Activated CD4-positive, alpha-beta T cell treated with anti-CD3 and anti-CD28 coated beads, Interleukin-10, Interleukin-2, amounts not matched to agents 100 ng/mL and 50 ng/mL, durations not matched to agents 16 hours and 8 hours (primary cell): Measurements from ENCODE around the gene CAPNS2.
"Not testable (repeated sequence)": the region's sequence is repeated elsewhere in the genome, so short reads cannot be mapped to it uniquely, and the experiment has no call there.

Source experiments
- DNase-seq: peaks from one replicate; pipeline ENCODE4 v3.0.0-alpha.2; 2020

The CAPNS2 gene

GRCh38 chr16:55569025-55569424, 2.5 kb downstream of the CAPNS2 start:
- no peak for DNase-seq

GRCh38 chr16:55570159-55570558, 3.7 kb downstream of the CAPNS2 start:
- no peak for DNase-seq

- DNase-seq = no peak
Measured at GRCh38 chr16:55571191-55571897, 4.9 kb downstream of the CAPNS2 start.

- no peak for DNase-seq
Measured at GRCh38 chr16:55572439-55572838, 6.0 kb downstream of the CAPNS2 start.

- no peak for DNase-seq
Measured at GRCh38 chr16:55574811-55575210, 8.3 kb downstream of the CAPNS2 start.

- no peak for DNase-seq
Measured at GRCh38 chr16:55575496-55575895, 9.0 kb downstream of the CAPNS2 start.

GRCh38 chr16:55576384-55576783, 9.9 kb downstream of the CAPNS2 start:
- DNase-seq = no peak

- DNase-seq = no peak
Measured at GRCh38 chr16:55577887-55578286, 11.4 kb downstream of the CAPNS2 start.

- DNase-seq = no peak
Measured at GRCh38 chr16:55585631-55586030, 19.1 kb downstream of the CAPNS2 start.

GRCh38 chr16:55588799-55589198, 22.3 kb downstream of the CAPNS2 start:
- DNase-seq = no peak

GRCh38 chr16:55592306-55592705, 25.8 kb downstream of the CAPNS2 start:
- no peak for DNase-seq

GRCh38 chr16:55597928-55598327, 31.4 kb downstream of the CAPNS2 start:
- DNase-seq = no peak

GRCh38 chr16:55605754-55606336, 39.4 kb downstream of the CAPNS2 start:
- no peak for DNase-seq

- no peak for DNase-seq
Measured at GRCh38 chr16:55613613-55614335, 47.3 kb downstream of the CAPNS2 start.

GRCh38 chr16:55615071-55615470, 48.6 kb downstream of the CAPNS2 start:
- DNase-seq = no peak

GRCh38 chr16:55615670-55616069, 49.2 kb downstream of the CAPNS2 start:
- DNase-seq = not testable (repeated sequence)
